HEK293 (cell line): Measurements from ENCODE around the gene GADD45GIP1.

ENCODE experiments used
- CTCF ChIA-PET: fragments of 350-600 bp; formaldehyde crosslinking; extraction: SDS; loops from one replicate; lab custom pipeline; 2021; ENCODE audit warnings: antibody characterized with exemption; lab: Yijun Ruan, JAX
- POLR2A ChIA-PET: fragments of 300-600 bp; formaldehyde crosslinking; extraction: SDS; loops from one replicate; lab custom pipeline; 2020; ENCODE audit warnings: antibody characterized with exemption, inconsistent platforms; lab: Yijun Ruan, JAX
- H3K27ac ChIP-seq: fragments of 200-500 bp; sonication (Bioruptor generic); 2 replicates; pipeline ENCODE4 v1.5.1; 2014; ENCODE audit warnings: low read depth, low read length, control low read depth, inconsistent platforms; ENCODE audit errors: extremely low read depth
- H3K36me3 ChIP-seq, 2 experiments: fragments of 200-500 bp in 1 of 2; sonication (Bioruptor generic) in 1 of 2; 1 replicate in 1 of 2; 2 replicates in 1 of 2; pipeline ENCODE4 v1.5.1; 2014 to 2017; ENCODE audit warnings: inconsistent platforms in 2 of 2, low read length in 2 of 2; ENCODE audit not compliant: control insufficient read depth in 2 of 2, insufficient read depth in 1 of 2
- H3K4me1 ChIP-seq: fragments of 200-500 bp; sonication (Bioruptor generic); 2 replicates; pipeline ENCODE4 v1.5.1; 2014; ENCODE audit warnings: mild to moderate bottlenecking, low read length, inconsistent platforms; ENCODE audit not compliant: control insufficient read depth, insufficient read depth
- H3K4me3 ChIP-seq: 2 replicates; pipeline ENCODE4 v1.5.1; 2011; ENCODE audit warnings: low read depth, mild to moderate bottlenecking, control low read depth, low read length, moderate library complexity
- H3K9me3 ChIP-seq: fragments of 200-500 bp; sonication (Bioruptor generic); 2 replicates; pipeline ENCODE4 v1.5.1; 2014; ENCODE audit warnings: low read depth, low read length, inconsistent platforms; ENCODE audit not compliant: control insufficient read depth, insufficient read depth
- BCL11B ChIP-seq: fragments of 450-650 bp; formaldehyde crosslinking; IDR thresholded peaks from 2 replicates; pipeline ENCODE4 v1.5.1; 2016; ENCODE audit warnings: low read depth, missing biosample characterization, missing genetic modification characterization
- ELK4 ChIP-seq: IDR thresholded peaks from 2 replicates; pipeline ENCODE4 v1.6.1; 2011; ENCODE audit warnings: mild to moderate bottlenecking, low read depth, low read length, borderline replicate concordance
- GLI4 ChIP-seq: fragments of 450-650 bp; formaldehyde crosslinking; IDR thresholded peaks from 2 replicates; pipeline ENCODE4 v1.5.1; 2016; ENCODE audit warnings: missing biosample characterization, missing genetic modification characterization
- KLF17 ChIP-seq: fragments of 450-650 bp; formaldehyde crosslinking; IDR thresholded peaks from 2 replicates; pipeline ENCODE4 v1.5.1; 2016; ENCODE audit warnings: missing biosample characterization, missing genetic modification characterization
- SALL2 ChIP-seq: fragments of 450-650 bp; formaldehyde crosslinking; IDR thresholded peaks from 2 replicates; pipeline ENCODE4 v1.5.0; 2017; ENCODE audit warnings: missing biosample characterization, mild to moderate bottlenecking, missing genetic modification characterization, borderline replicate concordance
- ZBTB10 ChIP-seq: fragments of 450-650 bp; formaldehyde crosslinking; IDR thresholded peaks from 2 replicates; pipeline ENCODE4 v1.5.1; 2016; ENCODE audit warnings: missing biosample characterization, missing genetic modification characterization
- ZBTB21 ChIP-seq: fragments of 450-650 bp; formaldehyde crosslinking; IDR thresholded peaks from 2 replicates; pipeline ENCODE4 v1.5.1; 2017; ENCODE audit warnings: missing biosample characterization, missing genetic modification characterization
- ZBTB26 ChIP-seq: fragments of 450-650 bp; formaldehyde crosslinking; optimal IDR thresholded peaks from 2 replicates; pipeline ENCODE3; 2016; ENCODE audit warnings: missing biosample characterization, mild to moderate bottlenecking, missing genetic modification characterization
- ZBTB49 ChIP-seq: fragments of 450-650 bp; formaldehyde crosslinking; IDR thresholded peaks from 2 replicates; pipeline ENCODE4 v1.5.1; 2016; ENCODE audit warnings: missing biosample characterization, missing genetic modification characterization, low read depth
- ZBTB8A ChIP-seq: fragments of 450-650 bp; formaldehyde crosslinking; IDR thresholded peaks from 2 replicates; pipeline ENCODE4 v1.5.1; 2016; ENCODE audit warnings: missing biosample characterization, missing genetic modification characterization
- ZIC2 ChIP-seq: fragments of 450-650 bp; formaldehyde crosslinking; IDR thresholded peaks from 2 replicates; pipeline ENCODE4 v1.5.1; 2016; ENCODE audit warnings: missing biosample characterization, missing genetic modification characterization
- ZNF132 ChIP-seq: fragments of 450-650 bp; formaldehyde crosslinking; IDR thresholded peaks from 2 replicates; pipeline ENCODE4 v1.5.1; 2017; ENCODE audit warnings: missing biosample characterization, missing genetic modification characterization, borderline replicate concordance
- ZNF140 ChIP-seq: fragments of 450-650 bp; formaldehyde crosslinking; IDR thresholded peaks from 2 replicates; pipeline ENCODE4 v1.5.1; 2016; ENCODE audit warnings: missing biosample characterization, missing genetic modification characterization
- ZNF2 ChIP-seq: fragments of 450-650 bp; formaldehyde crosslinking; IDR thresholded peaks from 2 replicates; pipeline ENCODE4 v1.5.1; 2016; ENCODE audit warnings: missing biosample characterization, missing genetic modification characterization
- ZNF248 ChIP-seq: fragments of 450-650 bp; formaldehyde crosslinking; IDR thresholded peaks from 2 replicates; pipeline ENCODE4 v1.5.1; 2017; ENCODE audit warnings: missing biosample characterization, missing genetic modification characterization
- ZNF335 ChIP-seq: fragments of 450-650 bp; formaldehyde crosslinking; conservative IDR thresholded peaks from 2 replicates; pipeline ENCODE4 v1.5.1; 2016; ENCODE audit warnings: missing biosample characterization, missing genetic modification characterization
- ZNF394 ChIP-seq: fragments of 450-650 bp; formaldehyde crosslinking; IDR thresholded peaks from 2 replicates; pipeline ENCODE4 v1.5.1; 2016; ENCODE audit warnings: missing biosample characterization, missing genetic modification characterization, mild to moderate bottlenecking, moderate library complexity, borderline replicate concordance
- ZNF585B ChIP-seq: fragments of 450-650 bp; formaldehyde crosslinking; IDR thresholded peaks from 2 replicates; pipeline ENCODE4 v1.5.1; 2016; ENCODE audit warnings: missing biosample characterization, missing genetic modification characterization
- ZNF658 ChIP-seq: fragments of 450-650 bp; formaldehyde crosslinking; IDR thresholded peaks from 2 replicates; pipeline ENCODE4; 2016; ENCODE audit warnings: missing biosample characterization, missing genetic modification characterization
- ZNF664 ChIP-seq: fragments of 450-650 bp; formaldehyde crosslinking; IDR thresholded peaks from 2 replicates; pipeline ENCODE4 v1.5.1; 2016; ENCODE audit warnings: missing biosample characterization, missing genetic modification characterization
- ZNF701 ChIP-seq: fragments of 450-650 bp; formaldehyde crosslinking; IDR thresholded peaks from 2 replicates; pipeline ENCODE4 v1.5.1; 2016; ENCODE audit warnings: missing biosample characterization, missing genetic modification characterization
- ZNF785 ChIP-seq: fragments of 450-650 bp; formaldehyde crosslinking; IDR thresholded peaks from 2 replicates; pipeline ENCODE4 v1.5.1; 2016; ENCODE audit warnings: missing biosample characterization, missing genetic modification characterization
- ZSCAN4 ChIP-seq: fragments of 450-650 bp; formaldehyde crosslinking; IDR thresholded peaks from 2 replicates; pipeline ENCODE4 v1.5.1; 2017; ENCODE audit warnings: missing biosample characterization, missing genetic modification characterization

The GADD45GIP1 gene

GRCh38 chr19:12996406-12997094 is 39.5 kb upstream of the GADD45GIP1 start:
- no peaks in the 10 kb centered on the region for H3K9me3 ChIP-seq
- TF ChIP-seq ZNF394 (tag by site-specific recombination) (no peak), ELK4 (no peak), ZNF664 (tag by site-specific recombination) (no peak), SALL2 (no peak), ZNF585B (tag by site-specific recombination) (no peak), ZBTB21 (no peak), ZNF140 (no peak), GLI4 (tag by site-specific recombination) (no peak)
- TF ChIP-seq, all 188 proteins: peak for 0
- H3K27ac ChIP-seq, result peak overlapping the region; percentile 70; the same call in 1 of the 2 replicates
- peaks cover 0 to 6% of the 10 kb centered on the region in 2 experiments; a peak in 1 of 3 replicates for H3K36me3 ChIP-seq
- H3K4me1 ChIP-seq, result no peaks in the 10 kb centered on the region
- H3K4me3 ChIP-seq, result peak overlapping the region; percentile 51
- ChIA-PET POLR2A (no interaction called here), CTCF (interaction anchor here (2.5 kb wide), 1 partner anchor 65 kb away, joined by 11 read pairs; no protein-coding TSS in a partner anchor)

GRCh38 chr19:12995596-12996405 is 38.8 kb upstream of the GADD45GIP1 start:
- no peaks in the 10 kb centered on the region for H3K9me3 ChIP-seq
- POLR2A ChIA-PET, result no interaction called here
- no peaks in the 10 kb centered on the region for H3K4me1 ChIP-seq
- H3K27ac ChIP-seq, result peak overlapping the region; percentile 70; the same call in 1 of the 2 replicates
- H3K4me3 ChIP-seq, result peak overlapping the region; percentile 51
- CTCF ChIA-PET, result interaction anchor here (2.5 kb wide), 1 partner anchor 65 kb away, joined by 11 read pairs; no protein-coding TSS in a partner anchor
- peaks cover 0 to 6% of the 10 kb centered on the region in 2 experiments; a peak in 1 of 3 replicates for H3K36me3 ChIP-seq
- no peak for TF ChIP-seq ZNF658 (tag by site-specific recombination)
- TF ChIP-seq ZNF785 (tag by site-specific recombination), result 0 out of 2 replicates have a peak, but pooled peaks have one; percentile 69
- TF ChIP-seq ZBTB26 (tag by site-specific recombination), result peak; percentile 65
- TF ChIP-seq ZBTB8A (tag by site-specific recombination), result peak; percentile 42
- no peak for TF ChIP-seq ZNF248 (tag by site-specific recombination)
- TF ChIP-seq ZIC2 (tag by site-specific recombination), result peak; percentile 40
- TF ChIP-seq ZNF701, result no peak
- TF ChIP-seq ZNF132 (tag by site-specific recombination), result no peak
- peak; percentile 69; the same call in 1 of the 2 replicates for TF ChIP-seq ZBTB10 (tag by site-specific recombination)
- TF ChIP-seq ZBTB49 (tag by site-specific recombination), result no peak
- TF ChIP-seq ZNF2, result 0 out of 2 replicates have a peak, but pooled peaks have one; percentile 24
- 0 out of 2 replicates have a peak, but pooled peaks have one; percentile 27 for TF ChIP-seq KLF17 (tag by site-specific recombination)
- TF ChIP-seq ZSCAN4, result peak; percentile 89
- 0 out of 2 replicates have a peak, but pooled peaks have one; percentile 33 for TF ChIP-seq BCL11B (tag by site-specific recombination)
- 0 out of 2 replicates have a peak, but pooled peaks have one; percentile 31 for TF ChIP-seq ZNF335 (tag by site-specific recombination)
